Activated CD4-positive, CD25-positive, alpha-beta regulatory T cell treated with anti-CD3 and anti-CD28 coated beads, Interleukin-2, amount 50 U/mL, for 16 hours (primary cell): ENCODE measurements around the gene OSBPL1A.
"Not testable (repeated sequence)": the region's sequence is repeated elsewhere in the genome, so short reads cannot be mapped to it uniquely, and the experiment has no call there.

Source experiments
- DNase-seq: peaks from one replicate; pipeline ENCODE4 v3.0.0-alpha.2; 2020; ENCODE audit warnings: low read depth, low spot score

The OSBPL1A gene

GRCh38 chr18:24187689-24188088 is 209.9 kb downstream of the OSBPL1A start:
- no peak for DNase-seq

DNA sequence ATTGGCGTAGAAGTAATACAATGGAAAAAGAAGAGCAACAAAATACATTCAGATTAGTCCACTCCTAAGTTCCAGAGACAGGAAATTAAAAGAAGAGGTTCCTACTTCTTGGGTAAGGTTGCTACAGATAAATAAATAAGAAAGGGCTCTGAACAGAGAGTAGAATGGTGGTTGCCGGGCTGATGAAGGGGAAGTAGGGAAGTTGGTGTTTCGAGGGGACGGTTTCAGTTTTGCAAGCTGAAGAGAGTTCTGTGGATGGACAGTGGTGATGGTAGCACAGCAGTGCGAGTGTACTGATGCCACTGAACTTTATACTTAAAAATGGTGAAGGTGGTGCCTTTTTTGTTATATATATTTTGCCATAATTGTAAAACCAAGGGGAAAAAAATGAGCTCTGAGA is 210.6 kb downstream of the OSBPL1A start:
- DNase-seq, result no peak

DNA sequence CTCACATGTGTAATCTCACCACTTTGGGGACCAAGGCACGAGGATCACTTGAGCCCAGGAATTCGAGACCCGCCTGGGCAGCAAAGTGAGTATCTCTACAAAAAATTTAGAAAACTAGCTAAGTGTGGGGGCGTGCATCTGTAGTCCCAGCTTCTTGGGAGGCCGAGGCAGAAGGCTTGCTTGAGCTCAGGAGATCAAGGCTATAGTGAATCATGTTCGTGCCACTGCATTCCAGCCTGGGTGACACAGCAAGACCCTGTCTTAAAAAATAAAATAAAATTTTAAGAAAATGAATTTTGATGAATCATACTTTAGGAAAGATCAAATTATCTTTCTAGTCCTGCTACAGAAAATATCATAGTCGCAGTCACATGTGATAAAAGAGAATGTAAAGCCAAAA is 211.8 kb downstream of the OSBPL1A start:
- no peak for DNase-seq

GRCh38 chr18:24181806-24182205 is 215.8 kb downstream of the OSBPL1A start:
- no peak for DNase-seq

GRCh38 chr18:24180048-24180447 is 217.6 kb downstream of the OSBPL1A start:
- DNase-seq, result no peak

DNA sequence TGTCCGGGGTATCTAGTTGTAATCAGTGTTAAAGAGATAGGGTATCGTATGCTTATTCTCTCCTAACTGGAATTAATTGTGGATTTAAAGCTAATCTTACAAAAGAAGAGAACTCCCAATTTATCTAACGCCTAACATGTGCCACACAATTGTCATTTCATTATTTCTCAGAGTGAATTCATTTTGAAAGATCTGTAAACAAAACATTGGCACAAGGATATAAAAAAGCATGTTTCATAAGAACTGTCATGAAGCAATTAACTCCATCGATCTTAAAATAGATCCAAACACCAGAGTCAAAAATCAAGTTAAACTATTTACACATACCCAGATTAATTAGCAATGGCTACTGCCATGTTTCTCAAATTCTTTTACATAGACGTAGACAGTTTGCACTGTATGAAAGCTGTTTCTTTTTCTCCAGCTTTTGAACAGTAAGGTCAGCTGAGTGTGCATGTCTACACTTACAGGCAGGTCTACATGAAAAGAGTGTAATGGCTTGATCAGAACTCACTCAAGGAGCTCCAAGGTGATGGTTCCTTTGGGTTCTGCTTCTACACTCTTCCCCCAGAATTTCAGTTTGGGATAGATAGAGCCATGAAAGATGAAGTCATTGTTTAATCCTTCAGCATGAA is 220.0 kb downstream of the OSBPL1A start:
- DNase-seq, result no peak

GRCh38 chr18:24176727-24177416 is 220.8 kb downstream of the OSBPL1A start:
- no peak for DNase-seq

- DNase-seq, result no peak
These were observed 223.6 kb downstream of the OSBPL1A start for GRCh38 chr18:24173997-24174396.

- DNase-seq, result no peak
These were observed 227.3 kb downstream of the OSBPL1A start for GRCh38 chr18:24170360-24170759.

- DNase-seq, result no peak
These were observed 229.1 kb downstream of the OSBPL1A start for GRCh38 chr18:24168496-24168895.

- DNase-seq, result no peak
These were observed 236.3 kb downstream of the OSBPL1A start for GRCh38 chr18:24161304-24161703.

GRCh38 chr18:24160086-24160485 is 237.5 kb downstream of the OSBPL1A start:
- no peak for DNase-seq

GRCh38 chr18:24157855-24158254 is 239.8 kb downstream of the OSBPL1A start:
- DNase-seq, result no peak

- no peak for DNase-seq
These were observed 244.2 kb downstream of the OSBPL1A start for GRCh38 chr18:24153397-24153796.

DNA sequence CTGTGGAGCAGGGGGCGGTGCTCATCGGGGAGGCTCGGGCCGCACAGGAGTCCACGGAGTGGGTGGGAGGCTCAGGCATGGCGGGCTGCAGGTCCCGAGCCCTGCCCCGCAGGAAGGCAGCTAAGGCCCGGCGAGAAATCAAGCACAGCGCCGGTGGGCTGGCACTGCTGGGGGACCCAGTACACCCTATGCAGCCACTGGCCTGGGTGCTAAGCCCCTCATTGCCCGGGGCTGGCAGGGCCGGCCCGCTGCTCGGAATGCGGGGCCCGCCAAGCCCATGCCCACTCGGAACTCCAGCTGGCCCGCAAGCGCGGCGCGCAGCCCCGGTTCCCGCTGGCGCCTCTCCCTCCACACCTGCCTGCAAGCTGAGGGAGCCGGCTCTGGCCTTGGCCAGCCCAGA is 248.0 kb downstream of the OSBPL1A start:
- DNase-seq, result not testable (repeated sequence)

- no peak for DNase-seq
These were observed 255.2 kb downstream of the OSBPL1A start for GRCh38 chr18:24142376-24142775.

- DNase-seq, result no peak
These were observed 256.9 kb downstream of the OSBPL1A start for GRCh38 chr18:24140697-24141096.

GRCh38 chr18:24138789-24139616 is 258.6 kb downstream of the OSBPL1A start, which contains the start of gene CABYR:
Gene CABYR, plus strand, starts transcription at chr18:24139062. Its CDS starts 4,053 bp downstream, at chr18:24143115.
- peak; percentile 42 for DNase-seq

- DNase-seq, result no peak
These were observed 259.2 kb downstream of the OSBPL1A start for GRCh38 chr18:24138409-24138788.

DNA sequence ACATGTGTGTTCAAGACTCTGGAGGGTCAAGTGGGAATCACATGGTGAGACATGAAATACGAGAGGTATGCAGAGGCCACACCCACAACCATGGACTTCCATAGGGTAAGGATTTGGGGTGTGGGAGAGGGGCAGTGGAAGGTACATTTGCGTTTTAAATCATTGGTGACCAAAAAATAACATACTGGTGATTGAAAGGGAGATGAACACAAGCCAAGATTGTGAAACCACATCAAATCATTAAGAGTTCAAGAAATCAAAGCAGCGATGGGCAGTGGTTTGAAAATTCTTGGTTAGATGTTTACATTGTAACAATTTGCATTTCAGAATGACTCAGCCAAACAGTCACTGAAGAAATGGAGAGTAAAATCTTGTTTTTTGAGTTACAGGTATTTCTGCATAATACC is 260.7 kb downstream of the OSBPL1A start:
- DNase-seq, result no peak

DNA sequence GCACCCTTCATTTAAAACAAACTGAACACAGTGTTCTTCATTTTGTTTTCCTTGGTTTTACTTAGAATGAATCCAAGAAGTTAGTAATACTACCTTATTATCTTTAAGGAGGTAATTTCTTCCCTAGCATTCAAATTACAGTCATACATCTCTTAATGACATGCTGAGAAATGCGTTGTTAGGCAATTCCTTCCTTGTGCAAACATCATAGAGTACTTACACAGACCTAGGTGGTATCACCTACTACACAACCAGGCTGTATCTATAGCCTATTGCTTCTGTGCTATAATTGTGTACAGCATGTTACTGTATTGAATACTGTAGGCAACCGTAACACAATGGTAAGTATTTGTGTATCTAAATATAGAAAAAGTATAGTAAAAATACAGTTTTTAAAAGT is 267.1 kb downstream of the OSBPL1A start:
- DNase-seq, result no peak

DNA sequence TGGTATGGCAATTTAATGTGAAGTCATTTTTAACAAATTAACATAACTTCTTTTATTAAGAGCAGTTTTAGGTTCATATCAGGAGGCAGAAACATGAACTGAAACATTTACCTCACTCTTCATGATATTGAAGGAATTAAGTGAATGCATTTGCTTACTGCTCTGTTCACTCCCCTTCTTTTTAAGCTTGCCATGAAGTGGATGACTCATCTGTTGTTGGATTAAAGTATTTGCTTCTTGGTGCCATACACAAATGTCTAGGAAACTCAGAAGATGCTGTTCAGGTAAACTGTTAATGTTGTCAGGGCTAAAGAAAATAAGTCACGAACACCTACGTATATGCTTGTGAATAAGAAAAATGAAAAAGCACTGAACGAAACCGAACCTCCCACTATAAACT is 268.9 kb downstream of the OSBPL1A start:
- DNase-seq, result no peak

- DNase-seq, result no peak
These were observed 269.9 kb downstream of the OSBPL1A start for GRCh38 chr18:24127735-24128134.
